ENCODE results near the gene TRA2B.

TRA2B gene

GRCh38 chr3:185874119-185874518, 63.7 kb downstream of the TRA2B start:
- no peak for DNase-seq (ENCODE audit: low read depth, low spot score)

- no peak for DNase-seq (ENCODE audit: low read depth, low spot score)
These were observed 70.2 kb downstream of the TRA2B start for GRCh38 chr3:185867650-185868049.

- DNase-seq (ENCODE audit: low read depth, low spot score): no peak
These were observed 70.8 kb downstream of the TRA2B start for GRCh38 chr3:185866995-185867394.

DNA sequence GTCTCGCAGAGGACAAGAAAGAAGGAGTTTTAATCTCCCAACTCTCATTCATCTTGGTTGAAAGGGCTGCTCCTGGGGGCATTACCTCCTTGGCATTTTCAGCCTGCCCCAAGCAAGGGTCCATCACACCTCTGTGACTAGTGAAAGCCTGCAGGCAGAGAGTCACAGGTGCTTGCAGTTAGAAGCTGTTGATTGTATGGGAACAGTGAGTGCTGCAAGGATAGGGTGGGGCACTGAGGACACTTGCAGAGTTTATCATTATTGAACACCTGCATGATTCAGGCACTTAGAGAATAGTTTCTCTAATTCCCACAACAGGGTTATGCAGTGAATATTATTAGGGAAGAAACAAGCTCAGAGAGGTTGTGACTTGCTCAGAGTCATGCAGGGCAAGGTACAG, 71.3 kb downstream of the TRA2B start:
- no peak for DNase-seq (ENCODE audit: low read depth, low spot score)
